Medulla oblongata (tissue), 1 donor: ENCODE data around the gene TENT5C.

Experiments
- DNase-seq: peaks from one replicate; pipeline ENCODE4 v3.0.0-alpha.2; 2015; ENCODE audit errors: extremely low spot score

Gene TENT5C

GRCh38 chr1:117656202-117656641 is 50.4 kb downstream of the TENT5C start:
- no peak for DNase-seq

GRCh38 chr1:117657031-117657430 is 51.2 kb downstream of the TENT5C start:
- no peak for DNase-seq

- DNase-seq: no peak
Measured at GRCh38 chr1:117657949-117658660, 52.3 kb downstream of the TENT5C start.

- no peak for DNase-seq
Measured at GRCh38 chr1:117658676-117659075, 52.8 kb downstream of the TENT5C start.

GRCh38 chr1:117659550-117660270 is 53.9 kb downstream of the TENT5C start:
- DNase-seq: no peak

GRCh38 chr1:117660271-117660965 is 54.6 kb downstream of the TENT5C start:
- DNase-seq: no peak

- no peak for DNase-seq
Measured at GRCh38 chr1:117661027-117661426, 55.2 kb downstream of the TENT5C start.

GRCh38 chr1:117662667-117663066 is 56.8 kb downstream of the TENT5C start:
- DNase-seq: no peak

- no peak for DNase-seq
Measured at GRCh38 chr1:117663156-117663902, 57.5 kb downstream of the TENT5C start.

GRCh38 chr1:117664314-117664713 is 58.5 kb downstream of the TENT5C start:
- DNase-seq: no peak

- no peak for DNase-seq
Measured at GRCh38 chr1:117665556-117666270, 59.9 kb downstream of the TENT5C start.

GRCh38 chr1:117669572-117669971 is 63.7 kb downstream of the TENT5C start:
- no peak for DNase-seq

GRCh38 chr1:117670976-117671780 is 65.3 kb downstream of the TENT5C start:
- no peak for DNase-seq

- peak; percentile 54 for DNase-seq
Measured at GRCh38 chr1:117671781-117672501, 66.1 kb downstream of the TENT5C start.

GRCh38 chr1:117672756-117673155 is 66.9 kb downstream of the TENT5C start:
- no peak for DNase-seq

GRCh38 chr1:117673405-117673804 is 67.6 kb downstream of the TENT5C start:
- no peak for DNase-seq

- no peak for DNase-seq
Measured at GRCh38 chr1:117674521-117675400, 68.9 kb downstream of the TENT5C start.

GRCh38 chr1:117675907-117676430 is 70.1 kb downstream of the TENT5C start:
- no peak for DNase-seq
